GM19324 (cell line): ENCODE results near the gene ATP6AP2.
"Not testable (repeated sequence)": the region's sequence is repeated elsewhere in the genome, so short reads cannot be mapped to it uniquely, and the experiment has no call there.

Experiments used
- ATAC-seq: cut with Tn5 transposase; IDR thresholded peaks from one replicate; pipeline ENCODE4 v1.9.1; 2021; ENCODE audit warnings: mild to moderate bottlenecking, moderate library complexity; ENCODE audit not compliant: unreplicated experiment, low FRiP score

The ATP6AP2 gene

GRCh38 chrX:40580537-40581335 lies at the start of gene ATP6AP2:
Gene ATP6AP2 (plus strand): TSS chrX:40580970. CDS start chrX:40581066, 96 bp downstream.
- ATAC-seq = peak; percentile 95

GRCh38 chrX:40531056-40531826 lies 49.5 kb upstream of the ATP6AP2 start:
- ATAC-seq = no peak

GRCh38 chrX:40537310-40537709 lies 43.5 kb upstream of the ATP6AP2 start:
- ATAC-seq = no peak

GRCh38 chrX:40538406-40538805 lies 42.4 kb upstream of the ATP6AP2 start:
- no peak for ATAC-seq

- peak; percentile 72 for ATAC-seq
Measured at GRCh38 chrX:40539214-40540142, 41.3 kb upstream of the ATP6AP2 start.

- ATAC-seq = no peak
Measured at GRCh38 chrX:40542208-40542607, 38.6 kb upstream of the ATP6AP2 start.

GRCh38 chrX:40542972-40543371 lies 37.8 kb upstream of the ATP6AP2 start:
- ATAC-seq = no peak

- ATAC-seq = no peak
Measured at GRCh38 chrX:40543661-40544328, 37.0 kb upstream of the ATP6AP2 start.

GRCh38 chrX:40544343-40545266 lies 36.2 kb upstream of the ATP6AP2 start:
- no peak for ATAC-seq

GRCh38 chrX:40546870-40547269 lies 33.9 kb upstream of the ATP6AP2 start:
- no peak for ATAC-seq

- ATAC-seq = no peak
Measured at GRCh38 chrX:40550066-40550465, 30.7 kb upstream of the ATP6AP2 start.

GRCh38 chrX:40552768-40553167 lies 28.0 kb upstream of the ATP6AP2 start:
- ATAC-seq = no peak

- ATAC-seq = no peak
Measured at GRCh38 chrX:40558590-40558989, 22.2 kb upstream of the ATP6AP2 start.

GRCh38 chrX:40563784-40564183 lies 17.0 kb upstream of the ATP6AP2 start:
- no peak for ATAC-seq

GRCh38 chrX:40564447-40564846 lies 16.3 kb upstream of the ATP6AP2 start:
- ATAC-seq = no peak

GRCh38 chrX:40570346-40571093 lies 10.2 kb upstream of the ATP6AP2 start:
- no peak for ATAC-seq

- not testable (repeated sequence) for ATAC-seq
Measured at GRCh38 chrX:40571164-40571563, 9.6 kb upstream of the ATP6AP2 start.

GRCh38 chrX:40571600-40571999 lies 9.2 kb upstream of the ATP6AP2 start:
- no peak for ATAC-seq
